MM.1S (cell line): ENCODE measurements around the gene OLIG2.

ENCODE experiments used
- DNase-seq: peaks from one replicate; pipeline ENCODE4 v3.0.0-alpha.2; 2015
- H2AFZ ChIP-seq: fragments of 300-600 bp; sonication (generic); 2 replicates; pipeline ENCODE4 v1.6.0; 2016; ENCODE audit warnings: antibody characterized with exemption, low read length
- H3F3A ChIP-seq: fragments of 300-600 bp; sonication (generic); 2 replicates; pipeline ENCODE4 v1.6.1; 2016; ENCODE audit warnings: mild to moderate bottlenecking, antibody characterized with exemption, low read length, moderate library complexity, mixed read lengths; ENCODE audit not compliant: insufficient read depth
- H3K27ac ChIP-seq: fragments of 300-600 bp; sonication (generic); 2 replicates; pipeline ENCODE4 v1.5.1; 2016; ENCODE audit warnings: mild to moderate bottlenecking, low read length
- H3K27me3 ChIP-seq: fragments of 300-600 bp; sonication (generic); replicated peaks from 2 replicates; pipeline ENCODE4 v1.6.0; 2016; ENCODE audit warnings: low read length; ENCODE audit not compliant: insufficient read depth
- H3K36me3 ChIP-seq: fragments of 300-600 bp; sonication (generic); replicated peaks from 2 replicates; pipeline ENCODE4 v1.6.1; 2016; ENCODE audit warnings: mild to moderate bottlenecking, low read length, mixed read lengths; ENCODE audit not compliant: insufficient read depth
- H3K4me1 ChIP-seq: fragments of 300-600 bp; sonication (generic); 2 replicates; pipeline ENCODE4 v1.6.1; 2016; ENCODE audit warnings: low read length, mixed read lengths
- H3K4me2 ChIP-seq: fragments of 300-600 bp; sonication (generic); 2 replicates; pipeline ENCODE4 v1.6.0; 2016; ENCODE audit warnings: low read depth, low read length
- H3K4me3 ChIP-seq: fragments of 300-600 bp; sonication (generic); 2 replicates; pipeline ENCODE4 v1.5.1; 2016; ENCODE audit warnings: low read length, mixed read lengths
- H3K79me2 ChIP-seq: fragments of 300-600 bp; sonication (generic); 2 replicates; pipeline ENCODE4 v1.6.1; 2016; ENCODE audit warnings: mixed run types, low read length, mixed read lengths
- H3K9ac ChIP-seq: fragments of 300-600 bp; sonication (generic); 2 replicates; pipeline ENCODE4 v1.6.1; 2016; ENCODE audit warnings: low read length, mixed read lengths
- H3K9me2 ChIP-seq: fragments of 300-600 bp; sonication (generic); replicated peaks from 2 replicates; pipeline ENCODE4 v1.6.1; 2016; ENCODE audit warnings: mild to moderate bottlenecking, low read length, mixed read lengths; ENCODE audit not compliant: insufficient read depth
- H3K9me3 ChIP-seq: fragments of 300-600 bp; sonication (generic); replicated peaks from 2 replicates; pipeline ENCODE4 v1.6.1; 2016; ENCODE audit warnings: mild to moderate bottlenecking, low read length, mixed read lengths; ENCODE audit not compliant: insufficient read depth
- H4K20me1 ChIP-seq: fragments of 300-600 bp; sonication (generic); 2 replicates; pipeline ENCODE4 v1.6.1; 2016; ENCODE audit warnings: mild to moderate bottlenecking, low read length, moderate library complexity, mixed read lengths; ENCODE audit not compliant: insufficient read depth
- CTCF ChIP-seq: fragments of 300-600 bp; sonication (generic); IDR thresholded peaks from 2 replicates; pipeline ENCODE4 v1.5.1; 2016; ENCODE audit warnings: antibody characterized with exemption, low read length, mixed read lengths
- EZH2 ChIP-seq: fragments of 300-600 bp; sonication (generic); optimal IDR thresholded peaks from 2 replicates; pipeline ENCODE3; 2017; ENCODE audit warnings: low read depth, mild to moderate bottlenecking, antibody characterized with exemption, low read length, mixed read lengths
- EZH2phosphoT487 ChIP-seq: fragments of 300-600 bp; sonication (generic); IDR thresholded peaks from 2 replicates; pipeline ENCODE4 v1.6.1; 2018; ENCODE audit warnings: antibody characterized with exemption, low read length

Gene OLIG2

DNA sequence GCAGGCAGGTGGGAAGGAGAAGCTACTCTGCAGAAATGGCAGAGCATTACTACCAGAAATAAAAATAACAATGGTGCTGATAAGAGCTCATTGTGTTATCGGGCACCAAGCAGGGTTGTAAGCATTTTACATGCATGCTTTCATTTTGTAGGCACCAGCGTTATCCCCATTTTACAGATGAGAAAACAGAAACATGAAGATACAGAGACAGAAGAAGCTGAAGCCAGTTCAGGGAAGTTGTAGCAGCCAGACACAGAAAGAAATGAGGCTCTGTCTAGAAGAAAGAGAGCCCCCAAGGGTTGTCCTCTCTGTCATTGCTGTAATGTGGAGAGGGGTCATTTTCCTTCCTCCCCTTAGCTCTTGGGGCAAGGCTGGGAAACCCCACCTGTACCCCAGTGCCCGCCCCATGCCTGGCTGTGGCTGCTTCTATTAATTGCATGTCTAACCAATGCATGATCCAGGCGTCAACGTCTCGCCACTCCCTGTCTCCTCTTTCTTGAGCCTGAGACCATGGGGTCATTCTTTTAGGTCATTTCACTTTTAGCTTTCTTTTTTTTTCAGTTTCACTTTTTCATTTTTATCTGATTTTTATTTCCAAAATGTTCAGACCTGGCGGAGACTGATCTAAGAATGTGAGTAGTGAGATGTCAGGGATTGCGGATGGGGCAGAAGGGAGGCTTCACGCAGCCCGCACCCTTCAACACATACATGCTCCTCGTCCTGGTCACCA, 51.0 kb downstream of the OLIG2 start:
- Histone ChIP-seq H3K9me2 (no peaks in the 10 kb centered on the region), H3K9ac (no peak overlapping the region), H3F3A (peaks cover 11% of the 10 kb centered on the region), H3K27me3 (no peaks in the 10 kb centered on the region), H3K4me1 (peaks cover 24% of the 10 kb centered on the region), H4K20me1 (no peaks in the 10 kb centered on the region), H3K27ac (no peak overlapping the region), H3K4me3 (no peak overlapping the region), H3K36me3 (no peaks in the 10 kb centered on the region), H3K9me3 (no peaks in the 10 kb centered on the region), H3K79me2 (no peaks in the 10 kb centered on the region), H2AFZ (no peak overlapping the region), H3K4me2 (no peak overlapping the region)
- DNase-seq: no peak
- TF ChIP-seq EZH2phosphoT487: no peak
- no peak for TF ChIP-seq EZH2
- no peak for TF ChIP-seq CTCF
